Astrocyte (in vitro differentiated cells and primary cell): Measurements from ENCODE around the gene SCLY. TPM values are rescaled to one million over a fixed set of nuclear protein-coding genes. Genes with fewer than 3 reads are reported as not detected.

Experiments used
- DNase-seq: peaks from one replicate; pipeline ENCODE4 v3.0.0-alpha.2; 2010; ENCODE audit warnings: low read depth
- FAIRE-seq: peaks from 2 replicates; lab custom pipeline; 2011; peaks lifted over from hg19 to GRCh38; lab: Jason Lieb, UNC
- H2AFZ ChIP-seq: 2 replicates; pipeline ENCODE4 v1.6.0; 2012; ENCODE audit warnings: low read depth, low read length, inconsistent platforms
- H3K27ac ChIP-seq: 2 replicates; pipeline ENCODE4 v1.5.1; 2011; ENCODE audit warnings: low read depth, low read length, inconsistent platforms
- H3K27me3 ChIP-seq: 2 replicates; pipeline ENCODE4 v1.6.0; 2011; ENCODE audit warnings: low read length, inconsistent platforms; ENCODE audit not compliant: insufficient read depth
- H3K36me3 ChIP-seq: 2 replicates; pipeline ENCODE4 v1.5.1; 2011; ENCODE audit warnings: low read length, inconsistent platforms; ENCODE audit not compliant: insufficient read depth
- H3K4me1 ChIP-seq: 2 replicates; pipeline ENCODE4 v1.5.1; 2011; ENCODE audit warnings: low read length, inconsistent platforms; ENCODE audit not compliant: insufficient read depth
- H3K4me2 ChIP-seq: 2 replicates; pipeline ENCODE4 v1.6.0; 2012; ENCODE audit warnings: low read length, inconsistent platforms
- H3K4me3 ChIP-seq: 2 replicates; pipeline ENCODE4 v1.5.1; 2011; ENCODE audit warnings: low read depth, mild to moderate bottlenecking, low read length, inconsistent platforms; ENCODE audit not compliant: insufficient read depth
- H3K79me2 ChIP-seq: 2 replicates; pipeline ENCODE4 v1.6.0; 2012; ENCODE audit warnings: mild to moderate bottlenecking, low read length, inconsistent platforms; ENCODE audit not compliant: insufficient read depth
- H3K9ac ChIP-seq: 2 replicates; pipeline ENCODE4 v1.6.0; 2012; ENCODE audit warnings: mild to moderate bottlenecking, low read length, inconsistent platforms
- H3K9me3 ChIP-seq: 2 replicates; pipeline ENCODE4 v1.5.1; 2012; ENCODE audit warnings: low read depth, mild to moderate bottlenecking, low read length, inconsistent platforms; ENCODE audit not compliant: insufficient read depth
- H4K20me1 ChIP-seq: 2 replicates; pipeline ENCODE4 v1.6.0; 2012; ENCODE audit warnings: low read length, inconsistent platforms; ENCODE audit not compliant: insufficient read depth
- H3K27ac Mint-ChIP-seq: one replicate; pipeline ENCODE4 v1.8.0; 2021; ENCODE audit warnings: mild to moderate bottlenecking, mixed read lengths; ENCODE audit not compliant: unreplicated experiment
- H3K27me3 Mint-ChIP-seq: one replicate; pipeline ENCODE4 v1.8.0; 2021; ENCODE audit warnings: low read depth, mixed read lengths; ENCODE audit not compliant: unreplicated experiment
- H3K36me3 Mint-ChIP-seq: one replicate; pipeline ENCODE4 v1.8.0; 2021; ENCODE audit warnings: low read depth, mixed read lengths; ENCODE audit not compliant: unreplicated experiment
- H3K4me1 Mint-ChIP-seq: one replicate; pipeline ENCODE4 v1.8.0; 2021; ENCODE audit warnings: low read depth, mixed read lengths; ENCODE audit not compliant: unreplicated experiment
- H3K4me3 Mint-ChIP-seq: one replicate; pipeline ENCODE4 v1.8.0; 2021; ENCODE audit warnings: mild to moderate bottlenecking, moderate library complexity, mixed read lengths; ENCODE audit not compliant: unreplicated experiment
- H3K9me3 Mint-ChIP-seq: one replicate; pipeline ENCODE4 v1.8.0; 2021; ENCODE audit warnings: mild to moderate bottlenecking, mixed read lengths; ENCODE audit not compliant: unreplicated experiment
- EZH2 ChIP-seq: IDR thresholded peaks from 2 replicates; pipeline ENCODE4 v1.6.1; 2012; ENCODE audit warnings: mild to moderate bottlenecking, low read length, inconsistent platforms; ENCODE audit not compliant: insufficient read depth
- total RNA-seq: library from RNA; stranded (reverse); gene quantifications from 2 replicates; pipeline ENCODE4 v1.2.1, GENCODE V29; 2021
- TF ChIP-seq, protein P1 (sequence below): IDR thresholded peaks from 2 replicates; pipeline ENCODE4 v1.5.1; 2011; ENCODE audit warnings: low read depth, mild to moderate bottlenecking, inconsistent platforms, low read length, moderate library complexity; ENCODE audit not compliant: insufficient read depth

The SCLY gene
- total RNA-seq, 1 donor from 2014 or later = 15.4 TPM

DNA sequence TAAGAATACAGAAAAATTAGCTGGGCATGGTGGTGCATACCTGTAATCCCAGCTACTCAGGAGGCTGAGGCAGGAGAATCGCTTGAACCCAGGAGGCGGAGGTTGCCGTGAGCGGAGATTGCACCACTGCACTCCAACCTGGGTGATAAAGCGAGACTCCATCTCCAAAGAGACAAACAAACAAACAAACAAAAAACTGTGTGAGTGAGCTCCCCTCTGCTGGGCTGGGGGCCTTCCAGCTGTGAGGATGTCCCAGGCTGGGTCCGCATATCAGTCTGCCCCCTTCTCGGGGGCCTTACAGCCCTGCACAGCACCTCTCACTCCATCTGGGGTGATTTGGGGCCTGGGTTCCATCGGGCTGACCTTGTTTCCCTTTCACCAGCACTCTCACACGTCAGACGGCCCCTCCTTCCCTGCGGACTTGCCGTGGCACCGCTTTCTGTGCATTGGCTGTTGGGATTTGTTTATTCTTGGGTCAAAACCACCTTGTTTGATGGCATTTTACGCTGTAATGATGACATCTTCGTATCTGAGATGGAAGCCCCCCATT lies 74.9 kb downstream of the SCLY start:
- DNase-seq = no peak
- H3K27ac Mint-ChIP-seq = no peak overlapping the region
- no peaks in the 10 kb centered on the region for H3K9me3 Mint-ChIP-seq
- no peaks in the 10 kb centered on the region for H4K20me1 ChIP-seq
- TF ChIP-seq, protein P1, sequence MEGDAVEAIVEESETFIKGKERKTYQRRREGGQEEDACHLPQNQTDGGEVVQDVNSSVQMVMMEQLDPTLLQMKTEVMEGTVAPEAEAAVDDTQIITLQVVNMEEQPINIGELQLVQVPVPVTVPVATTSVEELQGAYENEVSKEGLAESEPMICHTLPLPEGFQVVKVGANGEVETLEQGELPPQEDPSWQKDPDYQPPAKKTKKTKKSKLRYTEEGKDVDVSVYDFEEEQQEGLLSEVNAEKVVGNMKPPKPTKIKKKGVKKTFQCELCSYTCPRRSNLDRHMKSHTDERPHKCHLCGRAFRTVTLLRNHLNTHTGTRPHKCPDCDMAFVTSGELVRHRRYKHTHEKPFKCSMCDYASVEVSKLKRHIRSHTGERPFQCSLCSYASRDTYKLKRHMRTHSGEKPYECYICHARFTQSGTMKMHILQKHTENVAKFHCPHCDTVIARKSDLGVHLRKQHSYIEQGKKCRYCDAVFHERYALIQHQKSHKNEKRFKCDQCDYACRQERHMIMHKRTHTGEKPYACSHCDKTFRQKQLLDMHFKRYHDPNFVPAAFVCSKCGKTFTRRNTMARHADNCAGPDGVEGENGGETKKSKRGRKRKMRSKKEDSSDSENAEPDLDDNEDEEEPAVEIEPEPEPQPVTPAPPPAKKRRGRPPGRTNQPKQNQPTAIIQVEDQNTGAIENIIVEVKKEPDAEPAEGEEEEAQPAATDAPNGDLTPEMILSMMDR = no peak
- TF ChIP-seq EZH2 = no peak
- peaks cover 35% of the 10 kb centered on the region for H3K27me3 Mint-ChIP-seq
- no peak for FAIRE-seq
- H3K4me1 Mint-ChIP-seq = no peaks in the 10 kb centered on the region
- H2AFZ ChIP-seq = no peak overlapping the region
- H3K4me3 ChIP-seq = no peak overlapping the region
- no peak overlapping the region for H3K4me2 ChIP-seq
- H3K36me3 Mint-ChIP-seq = no peaks in the 10 kb centered on the region
- H3K9ac ChIP-seq = no peak overlapping the region
- no peaks in the 10 kb centered on the region for H3K9me3 ChIP-seq
- no peak overlapping the region for H3K27ac ChIP-seq
- no peaks in the 10 kb centered on the region for H3K27me3 ChIP-seq
- no peak overlapping the region for H3K4me3 Mint-ChIP-seq
- no peaks in the 10 kb centered on the region for H3K36me3 ChIP-seq
- no peaks in the 10 kb centered on the region for H3K79me2 ChIP-seq
- H3K4me1 ChIP-seq = no peaks in the 10 kb centered on the region

DNA sequence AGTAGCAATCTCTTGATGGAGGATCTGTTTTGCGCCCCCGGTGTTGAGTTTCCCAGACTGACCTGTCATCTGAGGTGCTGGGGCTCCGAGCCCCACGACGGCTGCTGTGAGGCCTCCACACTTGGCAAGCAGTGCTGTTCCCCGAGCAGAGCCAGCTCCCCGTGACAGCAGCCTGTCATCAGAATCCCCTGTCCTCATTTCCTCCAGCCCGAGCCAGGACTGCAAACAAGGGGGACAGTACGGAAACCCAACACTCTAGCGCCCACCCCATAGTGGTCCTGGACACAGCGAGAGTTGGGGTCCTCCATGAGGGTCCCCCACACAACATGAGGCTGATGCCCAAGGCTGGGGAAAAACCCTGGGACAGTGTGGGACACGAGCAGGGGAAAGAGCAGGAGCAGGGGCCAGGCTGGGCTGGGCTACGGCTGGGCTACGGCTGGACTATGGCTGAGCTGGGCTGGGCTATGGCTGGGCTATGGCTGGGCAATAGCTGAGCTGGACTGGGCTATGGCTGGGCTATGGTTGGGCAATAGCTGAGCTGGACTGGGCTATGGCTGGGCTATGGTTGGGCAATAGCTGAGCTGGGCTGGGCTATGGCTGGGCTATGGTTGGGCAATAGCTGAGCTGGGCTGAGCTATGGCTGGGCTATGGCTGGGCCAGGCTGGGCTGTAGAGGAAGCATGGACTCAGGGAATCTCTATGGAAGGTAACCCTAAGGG lies 76.2 kb downstream of the SCLY start:
- no peaks in the 10 kb centered on the region for H3K4me1 ChIP-seq
- H2AFZ ChIP-seq = no peak overlapping the region
- Mint-ChIP-seq H3K27ac (no peak overlapping the region), H3K4me3 (no peak overlapping the region), H3K9me3 (no peaks in the 10 kb centered on the region), H3K36me3 (peaks cover 2% of the 10 kb centered on the region), H3K4me1 (peaks cover 6% of the 10 kb centered on the region), H3K27me3 (peaks cover 32% of the 10 kb centered on the region)
- no peak overlapping the region for H3K4me2 ChIP-seq
- no peak overlapping the region for H3K9ac ChIP-seq
- DNase-seq (no peak), FAIRE-seq (no peak)
- H3K4me3 ChIP-seq = no peak overlapping the region
- no peaks in the 10 kb centered on the region for H4K20me1 ChIP-seq
- H3K27me3 ChIP-seq = no peaks in the 10 kb centered on the region
- H3K36me3 ChIP-seq = no peaks in the 10 kb centered on the region
- H3K27ac ChIP-seq = no peak overlapping the region
- TF ChIP-seq, protein P1 = no peak
- TF ChIP-seq EZH2 = no peak
- H3K79me2 ChIP-seq = no peaks in the 10 kb centered on the region
- no peaks in the 10 kb centered on the region for H3K9me3 ChIP-seq

DNA sequence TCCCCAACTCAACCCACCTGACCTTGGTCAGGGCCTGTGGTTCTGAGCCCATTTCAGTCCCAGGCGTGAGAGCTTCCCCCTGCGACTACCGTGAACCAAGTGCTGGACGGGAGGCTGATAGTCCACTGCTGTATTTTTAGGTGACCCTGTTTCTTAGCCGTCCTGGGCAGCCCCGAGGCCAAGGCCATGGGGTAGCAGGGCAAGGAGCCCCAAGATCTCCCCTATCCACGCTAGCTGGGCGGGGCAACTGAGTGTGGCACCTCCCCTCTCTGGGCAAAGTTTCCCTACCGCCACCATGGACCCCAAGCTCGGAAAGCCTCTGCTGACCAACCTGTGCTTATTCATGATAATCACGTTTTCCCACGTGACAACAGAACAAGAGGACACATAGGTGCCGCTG lies 77.1 kb downstream of the SCLY start:
- no peaks in the 10 kb centered on the region for H3K9me3 Mint-ChIP-seq
- DNase-seq = no peak
- H3K36me3 Mint-ChIP-seq = peaks cover 2% of the 10 kb centered on the region
- no peak for FAIRE-seq
- Histone ChIP-seq H3K79me2 (no peaks in the 10 kb centered on the region), H3K9ac (no peak overlapping the region), H3K27ac (no peak overlapping the region), H3K4me2 (no peak overlapping the region), H3K36me3 (no peaks in the 10 kb centered on the region), H3K4me1 (no peaks in the 10 kb centered on the region), H3K27me3 (no peaks in the 10 kb centered on the region), H3K4me3 (no peak overlapping the region), H2AFZ (no peak overlapping the region), H3K9me3 (no peaks in the 10 kb centered on the region), H4K20me1 (no peaks in the 10 kb centered on the region)
- peaks cover 7% of the 10 kb centered on the region for H3K4me1 Mint-ChIP-seq
- no peak overlapping the region for H3K4me3 Mint-ChIP-seq
- TF ChIP-seq, protein P1 = no peak
- no peak for TF ChIP-seq EZH2
- H3K27ac Mint-ChIP-seq = no peak overlapping the region
- peaks cover 29% of the 10 kb centered on the region for H3K27me3 Mint-ChIP-seq
